ENCODE data around the gene RTL10.

RTL10 gene

DNA sequence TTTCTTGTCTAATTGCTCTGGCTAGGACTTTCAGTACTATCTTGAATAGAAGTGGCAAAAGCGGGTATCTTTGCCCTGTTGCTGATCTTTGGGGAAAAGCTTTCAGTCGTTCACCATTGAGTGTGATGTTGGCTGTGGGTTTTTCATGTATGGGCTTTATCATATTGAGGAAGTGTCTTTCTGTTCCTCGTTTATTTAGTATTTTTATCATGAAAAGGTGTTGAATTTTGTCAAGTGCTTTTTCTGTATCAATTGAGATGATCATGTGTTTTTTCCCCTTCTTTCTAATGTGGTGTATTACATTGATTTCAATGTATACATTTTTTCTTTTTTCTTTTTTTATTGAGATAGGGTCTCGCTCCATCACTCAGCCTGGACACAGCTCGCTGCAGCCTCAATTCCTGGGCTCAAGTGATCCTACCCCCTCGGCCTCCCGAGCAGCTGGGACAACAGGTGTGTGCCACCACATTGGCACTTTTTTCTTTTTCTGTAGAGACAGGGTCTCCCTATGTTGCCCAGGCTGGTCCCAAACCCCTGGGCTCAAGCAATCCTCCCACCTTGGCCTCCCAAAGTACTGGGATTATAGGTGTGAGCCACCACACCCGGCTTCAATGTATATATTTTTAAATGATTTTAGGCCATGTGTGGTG lies 5.3 kb upstream of the RTL10 start:
- no peak for DNase-seq

- DNase-seq: no peak
Observed at GRCh38 chr22:19857382-19857781, 2.7 kb upstream of the RTL10 start.

GRCh38 chr22:19855504-19856409 lies 1.1 kb upstream of the RTL10 start:
- peak; percentile 41 to 59 (median 56) for DNase-seq

DNA sequence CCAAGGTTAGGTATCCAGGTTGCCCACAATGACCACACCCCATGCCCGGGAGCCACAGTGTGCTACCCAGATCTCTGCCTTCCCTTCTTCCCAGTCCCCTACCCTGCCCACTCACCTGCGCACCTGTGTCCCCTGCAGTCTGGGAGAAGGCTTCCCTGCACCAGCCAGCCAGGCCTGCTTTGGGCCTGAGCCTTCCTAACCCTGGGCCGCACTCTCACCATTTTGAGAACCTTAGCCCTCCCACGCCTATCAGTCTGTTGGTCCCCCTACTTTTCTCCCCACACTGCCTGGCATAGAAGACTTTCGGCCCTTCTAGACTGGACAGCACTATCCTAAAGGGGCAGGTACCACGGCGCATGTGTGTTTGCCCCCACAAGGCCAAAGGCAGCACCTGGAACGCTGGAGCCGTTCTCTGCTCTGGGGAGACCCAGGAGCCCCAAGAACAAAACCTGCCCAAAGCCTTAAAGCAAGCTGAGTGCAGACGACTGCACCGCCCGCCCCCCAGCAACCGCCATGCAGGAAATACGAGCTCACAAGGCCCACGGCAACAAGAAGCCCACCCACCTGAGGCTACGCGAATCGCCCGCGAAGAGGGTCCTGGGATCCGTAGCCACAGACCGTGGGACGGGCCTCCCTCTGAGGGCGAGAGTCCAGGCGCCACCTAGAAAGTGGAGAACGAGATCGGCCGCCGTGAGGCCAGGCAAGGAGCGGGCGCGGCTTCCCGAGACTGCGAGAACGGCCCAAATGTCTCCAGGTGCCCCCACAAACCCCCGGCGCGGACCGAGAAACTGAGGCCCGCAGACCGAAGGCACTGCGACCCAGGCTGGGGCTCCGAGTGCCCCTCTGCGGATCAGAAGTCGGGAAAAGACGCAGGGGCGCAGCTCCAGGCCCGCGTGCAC lies 546 bp downstream of the RTL10 start:
- DNase-seq: peak in 2 of 3 donors; percentile 10 to 18

DNA sequence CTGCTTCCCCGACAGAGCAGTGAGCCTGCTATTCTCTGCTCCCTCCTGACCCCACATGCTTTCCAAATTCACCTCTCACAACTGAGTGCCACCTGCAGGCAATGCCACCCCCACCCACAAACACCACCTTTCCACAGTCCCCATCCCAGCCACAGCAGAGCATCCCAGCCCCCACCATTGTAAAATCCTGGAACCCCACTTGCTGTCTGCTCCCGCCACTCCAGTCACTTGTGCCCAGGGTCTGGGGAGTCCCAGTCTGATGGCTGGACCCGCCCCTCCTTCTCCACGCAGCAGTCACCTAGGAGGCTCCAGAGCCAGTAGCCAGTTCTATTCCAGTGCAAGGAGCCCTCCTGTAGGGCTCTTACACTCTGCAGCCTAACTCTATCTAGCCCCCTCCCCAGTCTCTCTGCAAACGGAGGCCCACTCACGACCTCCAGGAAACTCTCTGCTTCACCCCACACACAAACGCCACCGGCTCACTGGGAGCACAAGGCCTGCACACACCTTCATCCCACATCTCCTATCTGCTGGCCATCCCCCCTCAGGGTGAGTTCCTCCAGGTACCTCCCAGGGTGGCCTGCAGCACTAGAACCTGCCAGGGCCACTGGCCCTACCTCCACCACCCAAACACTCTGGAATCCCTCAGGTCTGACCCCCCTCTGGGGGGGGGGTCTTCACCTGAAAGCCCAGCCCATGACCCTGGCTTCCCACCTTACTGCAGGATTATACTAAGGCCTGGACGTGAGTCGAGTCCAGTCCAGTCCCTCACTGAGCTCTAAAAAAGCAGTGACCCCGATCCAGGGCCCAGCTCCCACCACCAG lies 1.4 kb downstream of the RTL10 start:
- DNase-seq: no peak

DNA sequence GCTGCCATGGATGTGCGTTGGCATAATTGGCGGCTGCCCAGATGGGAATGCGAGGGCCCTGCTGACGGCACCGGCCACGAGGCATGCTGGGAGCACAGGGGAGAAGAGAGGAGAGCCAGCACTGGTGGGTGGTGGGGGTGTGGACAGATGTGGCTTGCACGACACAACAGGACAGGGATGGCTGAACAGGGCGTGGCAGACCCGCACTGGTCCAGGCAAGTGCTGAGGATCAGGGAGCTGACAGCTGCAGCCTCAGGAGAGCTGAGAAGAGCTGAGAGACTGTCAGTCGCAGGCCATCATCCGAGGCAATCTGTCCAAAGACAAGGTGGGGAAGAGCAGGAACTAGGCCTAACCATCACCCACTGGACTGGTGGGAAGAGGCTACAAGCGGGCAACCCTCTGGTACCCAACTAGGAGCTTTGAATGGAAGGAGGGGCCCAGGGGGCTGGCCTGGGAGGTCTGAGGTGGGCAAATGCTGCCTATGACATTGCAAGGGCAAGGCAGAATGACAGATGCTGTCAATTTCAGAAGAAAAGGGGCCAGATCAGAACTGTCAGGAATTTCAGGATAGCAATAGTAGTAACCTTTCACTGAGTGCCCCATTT lies 2.4 kb downstream of the RTL10 start:
- no peak for DNase-seq

DNA sequence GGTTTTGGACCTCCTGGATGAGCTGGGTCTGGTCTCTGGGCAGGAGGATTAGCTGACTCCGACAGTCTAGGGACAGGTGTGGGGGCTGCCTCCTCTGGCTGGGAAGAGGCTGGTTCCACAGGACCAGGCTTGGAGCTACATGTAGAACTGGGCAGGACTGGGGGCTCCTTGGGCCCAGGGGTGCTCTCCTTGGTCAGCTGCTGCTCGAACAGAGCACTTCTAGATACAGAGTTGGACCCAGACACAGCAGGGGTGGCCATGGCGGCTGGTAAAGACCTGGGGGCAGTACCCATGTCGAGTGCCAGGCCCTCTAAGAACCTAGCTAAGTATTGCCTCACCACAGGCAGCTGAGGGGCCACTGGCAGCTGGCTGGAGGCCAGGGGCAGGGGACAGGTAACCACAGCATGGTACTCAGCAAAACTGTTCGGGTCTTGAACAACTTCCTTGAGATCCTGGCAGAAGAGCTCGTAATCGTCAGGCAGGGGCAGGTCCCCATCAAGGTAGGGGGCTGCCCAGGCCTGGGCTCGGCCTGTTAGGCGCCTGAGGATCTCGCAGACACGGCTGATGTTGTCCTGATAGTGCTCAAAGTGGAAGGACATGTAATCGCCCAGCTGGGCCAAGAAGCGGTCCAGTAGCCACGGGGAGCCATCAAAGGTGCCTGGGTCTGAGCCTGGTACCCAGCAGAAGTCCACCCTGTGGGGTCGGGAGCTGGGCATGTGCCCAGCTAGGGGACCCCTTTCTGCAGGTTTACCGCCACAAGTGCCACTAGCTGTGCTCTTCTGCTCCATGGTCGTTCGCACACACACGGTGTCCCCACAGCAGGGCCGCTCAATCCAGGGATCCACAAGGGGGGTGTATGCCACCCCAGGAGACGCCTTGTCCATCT lies 3.1 kb downstream of the RTL10 start:
- DNase-seq: no peak

- no peak for DNase-seq
Observed at GRCh38 chr22:19850763-19851109, 3.9 kb downstream of the RTL10 start.

DNA sequence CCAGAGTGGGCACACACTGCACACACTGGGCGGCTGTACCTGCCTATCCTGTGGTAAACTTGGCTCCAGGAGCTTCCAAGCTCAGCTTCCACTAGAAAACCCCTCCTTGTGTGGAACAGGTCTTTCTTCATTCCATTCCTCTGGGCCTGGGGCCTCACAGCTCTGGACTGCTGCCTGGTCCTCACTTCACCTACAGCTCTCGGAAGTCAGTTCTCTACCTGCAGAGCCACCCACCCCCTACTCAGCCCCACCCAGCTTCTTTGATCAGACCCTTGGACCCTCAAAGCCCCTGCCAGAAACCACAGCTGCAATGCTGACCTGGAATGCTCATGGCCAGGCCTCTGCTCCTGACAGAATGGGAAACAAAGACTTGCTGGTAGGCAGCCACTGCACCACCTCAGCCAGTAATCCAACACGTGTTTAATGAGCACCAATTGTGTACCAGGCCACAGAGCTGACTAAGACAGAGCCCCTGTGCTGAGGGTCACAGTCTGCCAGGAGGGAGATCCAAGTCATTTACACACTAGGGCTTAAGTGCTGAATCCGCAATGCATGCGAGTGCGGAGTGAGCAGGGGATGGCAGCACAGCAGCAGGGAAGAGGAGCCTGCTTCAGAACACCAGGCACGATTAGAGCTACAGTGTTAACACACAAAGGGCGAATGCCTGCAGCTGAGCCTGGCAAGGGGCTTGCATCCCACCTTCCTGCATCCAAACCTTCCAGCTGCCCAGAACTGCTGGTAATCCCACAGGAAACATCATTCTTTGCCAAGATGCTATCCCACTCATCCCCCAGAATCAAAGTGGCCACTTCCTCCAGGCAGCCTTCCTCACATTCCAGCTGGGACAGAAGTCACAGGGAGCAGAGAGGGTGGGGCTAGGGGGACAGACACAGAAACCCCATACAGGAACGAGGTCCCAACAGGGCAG lies 4.6 kb downstream of the RTL10 start:
- no peak for DNase-seq

DNA sequence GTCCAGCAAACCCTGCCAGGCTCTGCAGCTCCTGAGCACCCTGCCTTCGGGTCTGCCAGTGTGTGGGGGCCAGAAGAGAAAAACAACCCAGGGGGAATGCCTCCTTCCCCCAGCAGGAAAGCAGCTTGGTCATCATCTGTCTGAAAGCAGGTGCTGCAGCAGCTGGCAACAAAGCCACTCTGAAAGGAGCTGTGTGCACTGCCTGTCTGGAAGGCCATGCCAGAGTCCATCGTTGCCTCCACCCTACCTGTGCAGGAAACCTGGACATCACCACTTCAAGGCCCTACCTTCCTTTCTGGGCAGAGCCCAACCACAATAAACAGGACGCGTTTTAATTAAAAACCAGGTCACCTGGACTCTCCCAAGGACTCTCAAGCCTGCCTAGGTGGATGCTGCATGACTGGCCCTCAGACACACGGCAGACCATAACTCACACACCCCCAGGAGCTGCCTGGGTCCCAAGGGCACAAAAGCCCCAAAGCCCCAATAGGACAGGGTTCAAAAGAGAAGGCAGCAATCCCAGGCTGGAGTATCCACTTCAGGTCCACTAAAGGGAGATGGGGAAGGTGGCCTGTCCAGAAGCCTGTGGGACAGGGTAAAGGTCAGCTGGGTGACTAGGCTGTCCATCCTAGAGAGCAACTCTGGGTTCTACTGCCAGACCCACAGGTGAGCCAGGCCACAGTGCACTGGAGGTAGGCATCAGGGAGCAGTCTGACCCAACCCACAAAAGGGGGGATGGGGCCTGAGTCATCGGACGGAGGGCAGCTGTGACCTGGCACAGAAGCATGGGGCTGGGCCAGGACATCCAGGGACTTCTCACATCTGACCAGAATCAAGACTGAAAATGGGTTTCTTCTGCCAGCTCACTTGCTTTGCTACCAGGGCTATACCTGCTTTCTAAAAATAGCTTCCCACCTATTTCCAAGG lies 6.1 kb downstream of the RTL10 start:
- no peak for DNase-seq

DNA sequence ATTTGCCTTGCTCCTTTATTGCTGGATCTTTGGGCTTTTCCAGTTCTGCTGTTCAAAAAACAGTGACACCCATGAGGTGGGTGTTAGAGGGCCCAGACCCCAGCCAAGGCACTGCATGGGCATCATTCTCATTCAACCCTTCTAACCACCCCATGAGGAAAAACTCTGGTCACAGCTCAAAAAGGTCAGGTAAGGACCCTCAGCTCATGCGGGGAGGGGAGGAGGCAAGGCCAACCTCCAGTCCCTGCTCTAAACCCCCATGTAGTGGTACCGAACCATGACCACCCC lies 7.4 kb downstream of the RTL10 start:
- no peak for DNase-seq

DNA sequence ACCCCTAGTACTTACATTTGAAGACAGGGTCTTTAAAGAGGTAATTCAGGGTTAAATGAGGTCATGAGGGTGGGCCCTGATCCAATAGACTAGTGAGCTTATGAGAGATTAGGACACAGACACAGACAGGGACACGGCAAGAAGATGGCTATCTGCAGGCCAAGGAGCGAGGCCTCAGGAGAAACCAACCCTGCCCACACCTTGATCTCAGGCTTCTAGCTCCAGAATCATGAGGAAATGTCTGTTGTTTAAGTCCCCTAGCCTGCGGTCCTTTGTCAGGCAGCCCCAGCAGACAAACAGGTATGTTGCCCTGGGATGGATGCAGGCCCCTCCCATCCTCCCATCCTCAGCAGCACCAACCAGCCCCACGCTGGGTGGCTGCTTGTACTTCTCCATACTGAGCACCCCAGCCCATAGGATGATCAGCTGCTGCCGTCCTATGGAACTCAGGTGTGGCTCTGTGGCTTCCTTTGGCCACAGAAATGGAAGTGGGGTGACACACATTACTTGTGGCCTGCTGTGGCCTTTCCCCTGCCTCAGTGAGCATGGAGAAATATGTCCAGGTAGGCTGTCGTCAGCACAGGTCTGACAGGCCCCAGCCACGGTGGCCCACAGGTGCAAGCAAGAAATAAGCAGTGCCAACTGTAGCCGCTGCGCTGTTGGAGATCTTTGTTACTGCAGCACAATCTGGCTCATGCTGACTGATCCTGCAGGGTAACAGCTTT lies 7.9 kb downstream of the RTL10 start:
- DNase-seq: no peak

DNA sequence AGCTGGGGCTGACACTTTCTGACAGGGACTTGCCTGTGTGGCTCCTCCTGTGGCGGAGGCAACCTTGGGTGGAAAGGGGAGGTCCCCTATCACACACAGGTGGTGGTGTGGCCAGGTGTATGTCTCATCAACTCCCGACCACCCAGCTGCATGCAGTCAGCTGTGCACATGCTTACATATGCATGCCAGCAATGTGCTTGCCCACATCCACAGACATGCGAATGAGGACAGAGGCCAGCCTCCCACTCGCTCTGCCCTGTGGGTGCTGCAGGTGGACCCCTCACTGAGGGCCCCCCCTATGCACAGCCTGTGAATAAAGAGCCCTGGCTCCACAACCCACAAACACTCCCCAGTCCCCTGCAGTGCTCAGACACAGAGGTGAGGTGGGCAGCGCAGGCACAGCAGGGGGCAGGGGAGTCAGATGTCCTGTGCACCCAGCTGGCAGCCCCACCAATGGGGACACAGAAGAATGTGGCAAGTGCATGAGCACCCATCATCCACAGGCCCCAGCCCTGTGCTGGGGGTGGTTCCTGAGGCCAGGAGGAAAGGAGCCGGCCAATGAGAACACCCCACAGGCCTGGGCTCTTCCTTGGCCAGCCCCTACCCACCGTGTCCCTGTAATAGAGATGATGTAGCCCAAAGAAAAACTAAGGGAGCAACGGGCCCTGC lies 9.5 kb downstream of the RTL10 start:
- DNase-seq: no peak

- DNase-seq: peak; percentile 73 to 85 (median 82)
Observed at GRCh38 chr22:19844377-19845053, 10.2 kb downstream of the RTL10 start.

DNA sequence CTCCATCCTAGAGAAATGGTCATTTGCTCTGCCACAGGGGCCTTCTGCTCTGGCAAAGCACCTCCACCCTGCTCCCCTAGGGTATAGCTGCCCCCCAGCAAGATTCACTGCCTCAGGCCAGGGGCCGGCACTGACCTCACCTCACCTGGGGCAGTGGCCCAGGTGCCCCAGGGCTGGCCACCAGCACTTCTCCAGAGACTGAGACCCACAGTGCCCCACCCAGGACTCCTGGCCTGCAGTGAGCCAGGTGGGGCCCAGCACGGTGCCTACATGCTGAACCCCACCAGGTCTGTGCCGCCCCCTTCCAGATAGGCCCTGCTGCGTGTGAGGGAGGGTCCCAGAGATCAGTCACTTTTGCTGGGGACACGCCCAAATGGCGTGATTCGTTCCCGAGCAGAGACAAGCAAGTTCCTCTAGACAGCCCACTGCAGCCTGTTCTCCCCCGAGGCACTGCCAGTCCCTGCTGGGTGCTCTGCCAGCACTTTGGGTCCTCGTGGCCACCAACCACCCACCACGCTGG lies 10.8 kb downstream of the RTL10 start:
- no peak for DNase-seq

DNA sequence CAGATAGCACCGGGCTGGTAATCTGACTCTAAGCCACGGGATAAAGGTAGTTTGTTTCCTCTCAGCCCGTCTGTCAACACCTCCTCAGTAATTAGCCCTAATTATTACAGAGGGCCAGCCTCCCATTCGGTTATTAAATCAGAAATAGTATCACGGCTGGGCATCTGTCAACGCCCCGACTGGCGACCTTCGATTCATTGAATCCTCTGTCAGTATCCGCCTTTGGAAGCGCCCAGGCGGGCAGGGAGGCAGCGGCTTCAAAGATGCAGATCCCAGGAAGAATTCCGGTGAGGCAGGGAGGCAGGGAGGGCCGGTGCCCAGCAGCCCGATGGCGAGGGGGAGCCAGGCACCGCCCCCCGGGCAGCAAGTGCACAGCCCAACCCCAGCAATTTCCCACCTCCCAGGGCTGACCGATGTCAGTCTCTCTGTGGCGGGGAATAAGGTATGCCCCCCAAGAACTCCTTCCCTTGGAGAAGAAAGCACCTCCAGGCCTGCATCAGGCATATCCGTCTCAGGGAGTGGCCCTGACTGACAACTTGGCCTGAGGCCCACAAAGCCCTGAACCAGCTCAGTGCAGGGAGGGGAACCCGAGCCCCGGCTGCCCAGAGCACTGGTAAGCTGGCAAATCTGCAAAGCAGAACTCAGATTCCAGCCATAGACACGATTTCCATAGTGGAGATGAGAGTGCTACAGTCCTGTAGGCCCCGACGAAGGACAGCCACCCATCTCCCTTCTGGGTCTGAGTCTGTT lies 11.4 kb downstream of the RTL10 start:
- DNase-seq: no peak

Measured in suppressor macrophage treated with lipopolysaccharide for 1 hour (primary cell).